K562 (cell line): Measurements from ENCODE around the gene WDR70. TPM values are rescaled to one million over a fixed set of nuclear protein-coding genes. Genes with fewer than 3 reads are reported as not detected.

Experiments used
- HNRNPLL ChIP-seq: fragments of 200-400 bp; formaldehyde crosslinking; IDR thresholded peaks from 2 replicates; pipeline ENCODE4 v1.6.1; 2017; ENCODE audit warnings: low read length, low read depth, mild to moderate bottlenecking; ENCODE audit not compliant: poor library complexity, severe bottlenecking
- JUN ChIP-seq, 2 experiments: sonication (generic) in 1 of 2; formaldehyde crosslinking in 1 of 2; IDR thresholded peaks; 2 replicates each; pipeline versions ENCODE4 v1.6.1 to v1.8.0; 2012 to 2022; ENCODE audit warnings: borderline replicate concordance in 2 of 2, mild to moderate bottlenecking in 2 of 2, improper control_type of control experiment in 1 of 2, low read depth in 1 of 2, low read length in 1 of 2, missing genetic modification reagents in 1 of 2
- MCM5 ChIP-seq: fragments of 450-650 bp; IDR thresholded peaks from 2 replicates; pipeline ENCODE4 v1.6.1; 2016; ENCODE audit warnings: low read depth
- RFX1 ChIP-seq: fragments of 450-650 bp; IDR thresholded peaks from 2 replicates; pipeline ENCODE4 v1.6.1; 2016; ENCODE audit warnings: mild to moderate bottlenecking, moderate library complexity
- SIX5 ChIP-seq, 2 experiments: IDR thresholded peaks; 2 replicates each; pipeline ENCODE4 v1.6.1; 2011; ENCODE audit warnings: low read length in 2 of 2, borderline replicate concordance in 1 of 2, low read depth in 1 of 2, mild to moderate bottlenecking in 1 of 2, moderate library complexity in 1 of 2; ENCODE audit not compliant: insufficient read depth in 1 of 2
- polyA plus RNA-seq, 8 experiments: library from polyadenylated mRNA; depleted of rRNA in 4 of 8; stranded (reverse) in 5 of 8; unstranded in 3 of 8; fragments of >200 nt; fragmentation: Nextera tagmentation in 2 of 8; fragmentation: Illumina TruSeq in 1 of 8; extraction: Ambion mirVana in 2 of 8; extraction: Trizol in 1 of 8; gene quantifications; 2 replicates each; pipeline versions ENCODE4 v1.2.1 to v1.2.3, GENCODE V29; 2011 to 2014; ENCODE audit warnings: inconsistent platforms in 1 of 8, missing spikeins in 1 of 8
- total RNA-seq, 7 experiments: library from RNA; depleted of rRNA in 6 of 7; stranded (reverse); fragments of >200 nt in 6 of 7; fragmentation: Illumina TruSeq in 2 of 7; extraction: Trizol in 2 of 7; gene quantifications; 2 replicates each; pipeline versions ENCODE4 v1.2.1 to v1.2.3, GENCODE V29; 2011 to 2021; ENCODE audit warnings: low replicate concordance in 1 of 7
- TF ChIP-seq, protein P1 (sequence below): fragments of 250-450 bp; sonication (Bioruptor Pico); IDR thresholded peaks from 2 replicates; pipeline ENCODE4 v1.5.0; 2022; ENCODE audit warnings: mild to moderate bottlenecking
- TF ChIP-seq, protein P2 (sequence below): fragments of 450-650 bp; formaldehyde crosslinking; IDR thresholded peaks from 2 replicates; pipeline ENCODE4 v1.4.0; 2020; ENCODE audit warnings: mild to moderate bottlenecking
- TF ChIP-seq, protein P3 (sequence below): fragments of 250-450 bp; sonication (Bioruptor Pico); IDR thresholded peaks from 2 replicates; pipeline ENCODE4 v1.4.0; 2020
- TF ChIP-seq, protein P4 (sequence below): sonication (generic); formaldehyde crosslinking; IDR thresholded peaks from 2 replicates; pipeline ENCODE4 v1.8.0; 2023; ENCODE audit warnings: missing genetic modification reagents, mild to moderate bottlenecking, borderline replicate concordance

Gene WDR70
- total and polyA plus RNA-seq, 9 of the 15 experiments (the other 6 are each of a cell fraction or from before 2014, with no cell fraction given) = 16.8 to 46.6 (median 38.8) TPM

DNA sequence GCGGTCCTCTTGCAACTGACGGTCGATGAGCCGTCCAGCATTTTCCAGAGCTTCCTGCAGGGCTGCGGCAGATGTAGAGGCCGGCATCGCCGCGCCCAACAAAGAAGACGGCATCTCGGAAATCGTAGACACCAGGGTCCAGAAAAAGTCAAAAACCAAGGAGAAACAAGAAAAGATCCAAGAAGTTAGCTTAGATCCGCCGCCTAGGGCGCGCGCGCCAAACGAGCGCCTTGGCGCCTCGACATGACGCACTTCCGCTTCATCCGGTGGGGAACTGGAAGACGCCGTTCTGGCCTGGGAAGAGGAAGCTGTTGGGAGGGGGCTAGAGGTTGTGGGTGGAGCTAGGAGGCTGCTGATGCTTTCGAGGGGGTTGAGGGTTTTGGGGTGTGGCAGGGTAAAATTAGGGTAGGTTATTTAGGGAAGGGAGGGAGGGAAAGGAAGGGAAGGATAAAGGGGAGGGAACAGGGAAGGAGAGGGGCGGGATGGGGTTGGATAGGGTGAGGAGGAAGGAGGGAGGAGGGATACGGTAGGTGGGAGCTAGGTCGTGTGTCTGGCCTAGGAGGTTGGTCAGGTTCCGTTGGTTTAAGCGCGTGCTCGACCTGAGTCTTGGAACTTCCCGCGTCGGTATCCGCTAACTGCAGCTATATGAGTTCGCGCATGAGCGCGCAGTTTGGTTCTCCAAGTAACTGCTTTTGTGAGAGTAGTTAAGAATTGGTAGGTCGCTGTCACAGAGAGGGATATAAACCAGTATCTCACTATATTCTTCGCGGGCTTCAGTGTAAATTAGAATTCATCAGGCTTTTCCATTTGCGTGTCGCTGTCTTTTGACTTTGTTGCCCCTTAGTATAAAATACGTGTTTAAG is 8.0 kb upstream of the WDR70 start, which contains the start of gene NUP155 (continued):
- TF ChIP-seq, protein P1, sequence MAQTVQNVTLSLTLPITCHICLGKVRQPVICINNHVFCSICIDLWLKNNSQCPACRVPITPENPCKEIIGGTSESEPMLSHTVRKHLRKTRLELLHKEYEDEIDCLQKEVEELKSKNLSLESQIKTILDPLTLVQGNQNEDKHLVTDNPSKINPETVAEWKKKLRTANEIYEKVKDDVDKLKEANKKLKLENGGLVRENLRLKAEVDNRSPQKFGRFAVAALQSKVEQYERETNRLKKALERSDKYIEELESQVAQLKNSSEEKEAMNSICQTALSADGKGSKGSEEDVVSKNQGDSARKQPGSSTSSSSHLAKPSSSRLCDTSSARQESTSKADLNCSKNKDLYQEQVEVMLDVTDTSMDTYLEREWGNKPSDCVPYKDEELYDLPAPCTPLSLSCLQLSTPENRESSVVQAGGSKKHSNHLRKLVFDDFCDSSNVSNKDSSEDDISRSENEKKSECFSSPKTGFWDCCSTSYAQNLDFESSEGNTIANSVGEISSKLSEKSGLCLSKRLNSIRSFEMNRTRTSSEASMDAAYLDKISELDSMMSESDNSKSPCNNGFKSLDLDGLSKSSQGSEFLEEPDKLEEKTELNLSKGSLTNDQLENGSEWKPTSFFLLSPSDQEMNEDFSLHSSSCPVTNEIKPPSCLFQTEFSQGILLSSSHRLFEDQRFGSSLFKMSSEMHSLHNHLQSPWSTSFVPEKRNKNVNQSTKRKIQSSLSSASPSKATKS = 0 out of 2 replicates have a peak, but pooled peaks have one; percentile 19
- TF ChIP-seq, protein P2, sequence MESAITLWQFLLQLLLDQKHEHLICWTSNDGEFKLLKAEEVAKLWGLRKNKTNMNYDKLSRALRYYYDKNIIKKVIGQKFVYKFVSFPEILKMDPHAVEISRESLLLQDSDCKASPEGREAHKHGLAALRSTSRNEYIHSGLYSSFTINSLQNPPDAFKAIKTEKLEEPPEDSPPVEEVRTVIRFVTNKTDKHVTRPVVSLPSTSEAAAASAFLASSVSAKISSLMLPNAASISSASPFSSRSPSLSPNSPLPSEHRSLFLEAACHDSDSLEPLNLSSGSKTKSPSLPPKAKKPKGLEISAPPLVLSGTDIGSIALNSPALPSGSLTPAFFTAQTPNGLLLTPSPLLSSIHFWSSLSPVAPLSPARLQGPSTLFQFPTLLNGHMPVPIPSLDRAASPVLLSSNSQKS = no peak
- TF ChIP-seq, protein P3, sequence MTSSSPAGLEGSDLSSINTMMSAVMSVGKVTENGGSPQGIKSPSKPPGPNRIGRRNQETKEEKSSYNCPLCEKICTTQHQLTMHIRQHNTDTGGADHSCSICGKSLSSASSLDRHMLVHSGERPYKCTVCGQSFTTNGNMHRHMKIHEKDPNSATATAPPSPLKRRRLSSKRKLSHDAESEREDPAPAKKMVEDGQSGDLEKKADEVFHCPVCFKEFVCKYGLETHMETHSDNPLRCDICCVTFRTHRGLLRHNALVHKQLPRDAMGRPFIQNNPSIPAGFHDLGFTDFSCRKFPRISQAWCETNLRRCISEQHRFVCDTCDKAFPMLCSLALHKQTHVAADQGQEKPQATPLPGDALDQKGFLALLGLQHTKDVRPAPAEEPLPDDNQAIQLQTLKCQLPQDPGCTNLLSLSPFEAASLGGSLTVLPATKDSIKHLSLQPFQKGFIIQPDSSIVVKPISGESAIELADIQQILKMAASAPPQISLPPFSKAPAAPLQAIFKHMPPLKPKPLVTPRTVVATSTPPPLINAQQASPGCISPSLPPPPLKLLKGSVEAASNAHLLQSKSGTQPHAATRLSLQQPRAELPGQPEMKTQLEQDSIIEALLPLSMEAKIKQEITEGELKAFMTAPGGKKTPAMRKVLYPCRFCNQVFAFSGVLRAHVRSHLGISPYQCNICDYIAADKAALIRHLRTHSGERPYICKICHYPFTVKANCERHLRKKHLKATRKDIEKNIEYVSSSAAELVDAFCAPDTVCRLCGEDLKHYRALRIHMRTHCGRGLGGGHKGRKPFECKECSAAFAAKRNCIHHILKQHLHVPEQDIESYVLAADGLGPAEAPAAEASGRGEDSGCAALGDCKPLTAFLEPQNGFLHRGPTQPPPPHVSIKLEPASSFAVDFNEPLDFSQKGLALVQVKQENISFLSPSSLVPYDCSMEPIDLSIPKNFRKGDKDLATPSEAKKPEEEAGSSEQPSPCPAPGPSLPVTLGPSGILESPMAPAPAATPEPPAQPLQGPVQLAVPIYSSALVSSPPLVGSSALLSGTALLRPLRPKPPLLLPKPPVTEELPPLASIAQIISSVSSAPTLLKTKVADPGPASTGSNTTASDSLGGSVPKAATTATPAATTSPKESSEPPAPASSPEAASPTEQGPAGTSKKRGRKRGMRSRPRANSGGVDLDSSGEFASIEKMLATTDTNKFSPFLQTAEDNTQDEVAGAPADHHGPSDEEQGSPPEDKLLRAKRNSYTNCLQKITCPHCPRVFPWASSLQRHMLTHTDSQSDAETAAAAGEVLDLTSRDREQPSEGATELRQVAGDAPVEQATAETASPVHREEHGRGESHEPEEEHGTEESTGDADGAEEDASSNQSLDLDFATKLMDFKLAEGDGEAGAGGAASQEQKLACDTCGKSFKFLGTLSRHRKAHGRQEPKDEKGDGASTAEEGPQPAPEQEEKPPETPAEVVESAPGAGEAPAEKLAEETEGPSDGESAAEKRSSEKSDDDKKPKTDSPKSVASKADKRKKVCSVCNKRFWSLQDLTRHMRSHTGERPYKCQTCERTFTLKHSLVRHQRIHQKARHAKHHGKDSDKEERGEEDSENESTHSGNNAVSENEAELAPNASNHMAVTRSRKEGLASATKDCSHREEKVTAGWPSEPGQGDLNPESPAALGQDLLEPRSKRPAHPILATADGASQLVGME (CRISPR knock-in tag) = no peak; the same call in 1 of the 2 replicates
- peak; percentile 99; the same call in 1 of the 2 replicates for TF ChIP-seq MCM5
- TF ChIP-seq RFX1 = no peak
- peak; percentile 36; the same call in 1 of the 2 replicates for TF ChIP-seq JUN (IDR thresholded peaks at IDR 0.05; ENCODE audit: borderline replicate concordance, low read depth, low read length)
- 0 out of 2 replicates have a peak, but pooled peaks have one; percentile 67 for TF ChIP-seq JUN (CRISPR knock-in tag; IDR thresholded peaks at IDR 0.05; ENCODE audit: borderline replicate concordance)
- TF ChIP-seq HNRNPLL = peak; percentile 64
- TF ChIP-seq, protein P4, sequence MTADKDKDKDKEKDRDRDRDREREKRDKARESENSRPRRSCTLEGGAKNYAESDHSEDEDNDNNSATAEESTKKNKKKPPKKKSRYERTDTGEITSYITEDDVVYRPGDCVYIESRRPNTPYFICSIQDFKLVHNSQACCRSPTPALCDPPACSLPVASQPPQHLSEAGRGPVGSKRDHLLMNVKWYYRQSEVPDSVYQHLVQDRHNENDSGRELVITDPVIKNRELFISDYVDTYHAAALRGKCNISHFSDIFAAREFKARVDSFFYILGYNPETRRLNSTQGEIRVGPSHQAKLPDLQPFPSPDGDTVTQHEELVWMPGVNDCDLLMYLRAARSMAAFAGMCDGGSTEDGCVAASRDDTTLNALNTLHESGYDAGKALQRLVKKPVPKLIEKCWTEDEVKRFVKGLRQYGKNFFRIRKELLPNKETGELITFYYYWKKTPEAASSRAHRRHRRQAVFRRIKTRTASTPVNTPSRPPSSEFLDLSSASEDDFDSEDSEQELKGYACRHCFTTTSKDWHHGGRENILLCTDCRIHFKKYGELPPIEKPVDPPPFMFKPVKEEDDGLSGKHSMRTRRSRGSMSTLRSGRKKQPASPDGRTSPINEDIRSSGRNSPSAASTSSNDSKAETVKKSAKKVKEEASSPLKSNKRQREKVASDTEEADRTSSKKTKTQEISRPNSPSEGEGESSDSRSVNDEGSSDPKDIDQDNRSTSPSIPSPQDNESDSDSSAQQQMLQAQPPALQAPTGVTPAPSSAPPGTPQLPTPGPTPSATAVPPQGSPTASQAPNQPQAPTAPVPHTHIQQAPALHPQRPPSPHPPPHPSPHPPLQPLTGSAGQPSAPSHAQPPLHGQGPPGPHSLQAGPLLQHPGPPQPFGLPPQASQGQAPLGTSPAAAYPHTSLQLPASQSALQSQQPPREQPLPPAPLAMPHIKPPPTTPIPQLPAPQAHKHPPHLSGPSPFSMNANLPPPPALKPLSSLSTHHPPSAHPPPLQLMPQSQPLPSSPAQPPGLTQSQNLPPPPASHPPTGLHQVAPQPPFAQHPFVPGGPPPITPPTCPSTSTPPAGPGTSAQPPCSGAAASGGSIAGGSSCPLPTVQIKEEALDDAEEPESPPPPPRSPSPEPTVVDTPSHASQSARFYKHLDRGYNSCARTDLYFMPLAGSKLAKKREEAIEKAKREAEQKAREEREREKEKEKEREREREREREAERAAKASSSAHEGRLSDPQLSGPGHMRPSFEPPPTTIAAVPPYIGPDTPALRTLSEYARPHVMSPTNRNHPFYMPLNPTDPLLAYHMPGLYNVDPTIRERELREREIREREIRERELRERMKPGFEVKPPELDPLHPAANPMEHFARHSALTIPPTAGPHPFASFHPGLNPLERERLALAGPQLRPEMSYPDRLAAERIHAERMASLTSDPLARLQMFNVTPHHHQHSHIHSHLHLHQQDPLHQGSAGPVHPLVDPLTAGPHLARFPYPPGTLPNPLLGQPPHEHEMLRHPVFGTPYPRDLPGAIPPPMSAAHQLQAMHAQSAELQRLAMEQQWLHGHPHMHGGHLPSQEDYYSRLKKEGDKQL = no peak
- peak; percentile 51 to 57; a peak in 2 of 4 replicates for TF ChIP-seq SIX5 (IDR thresholded peaks at IDR 0.05; ENCODE audit: borderline replicate concordance in 1 of 2, insufficient read depth in 1 of 2, low read depth in 1 of 2, low read length in 2 of 2)
